Pancreas (tissue), 10 donors: ENCODE measurements around the gene C19orf85. TPM values are rescaled to one million over a fixed set of nuclear protein-coding genes. Genes with fewer than 3 reads are reported as not detected.

Source experiments
- ATAC-seq, 4 donors: fragments of 200-7000 bp; cut with Tn5 transposase; one replicate each; pipeline versions ENCODE4 v1.8.0 to v1.9.1; 2020; ENCODE audit warnings: mild to moderate bottlenecking in 4 of 4, moderate library complexity in 4 of 4
- DNase-seq, 6 donors: peaks; one replicate each; pipeline ENCODE4 v3.0.0-alpha.2; 2020
- FAIRE-seq: peaks from 2 replicates; lab custom pipeline; 2012; peaks lifted over from hg19 to GRCh38; lab: Jason Lieb, UNC
- H3K27ac ChIP-seq, 4 donors: fragments of 200-600 bp; sonication (generic); 1 replicate in 3 of 4; 2 replicates in 1 of 4; pipeline versions ENCODE4 v1.5.0 to v1.8.0; 2020
- H3K27me3 ChIP-seq, 4 donors: fragments of 200-600 bp; one replicate each; pipeline ENCODE4 v1.8.0; 2021
- H3K36me3 ChIP-seq, 3 donors: fragments of 200-600 bp; sonication (generic) in 1 of 3; one replicate each; pipeline versions ENCODE4 v1.5.0 to v1.8.0; 2020 to 2021
- H3K4me1 ChIP-seq, 3 donors: fragments of 200-600 bp; one replicate each; pipeline ENCODE4 v1.8.0; 2021
- H3K4me3 ChIP-seq, 4 donors: fragments of 200-600 bp; sonication (generic) in 2 of 4; one replicate each; pipeline versions ENCODE4 v1.5.0 to v1.8.0; 2020 to 2021
- H3K9me3 ChIP-seq, 4 donors: fragments of 200-600 bp; one replicate each; pipeline ENCODE4 v1.8.0; 2021
- CTCF ChIP-seq, 4 donors: fragments of 200-600 bp; sonication (generic) in 3 of 4; IDR thresholded peaks; one replicate each; pipeline versions ENCODE4 v1.5.0 to v1.8.0; 2021; ENCODE audit warnings: antibody characterized with exemption in 4 of 4
- WGBS, 2 donors: extraction: QIAGEN DNeasy Blood & Tissue Kit; methylation state at CpG; one replicate each; pipeline ENCODE4 v1.1.7; 2013; 5-methylcytosine and 5-hydroxymethylcytosine counted together
- intact Hi-C, 3 donors: fragments of 100-400 bp; cut with DNase I; formaldehyde crosslinking; loops; one replicate each; pipeline versions ENCODE4 v1.11.1 to v1.14.2; 2022
- polyA plus RNA-seq, 2 donors: library from polyadenylated mRNA; stranded (reverse); fragments of 200-250 nt; gene quantifications; one replicate each; pipeline ENCODE4 v1.2.3, GENCODE V29; 2013
- total RNA-seq, 6 donors: library from RNA; stranded (reverse); fragmentation: NEBNext Ultra II Directional in 4 of 6; extraction: Animal tissue kit (Norgen Biotek cat#: 25700) in 4 of 6; gene quantifications; one replicate each; pipeline versions ENCODE4 v1.2.1 to v1.2.4, GENCODE V29; 2021 to 2023
- donor health status: healthy with polysubstance abuse.
- donor health status: DM: no; HTN: no; CAD: no; lungs with moderate emphysema.
- donor health status: DM: no; HTN: no; CAD: no.
- donor health status: control.
- donor health status: control.
- donor health status: Bipolar disorder and iron deficiency.
- donor health status: DM: yes; HTN: yes; CAD: no.
- donor health status: DM: no; HTN: no; CAD: no.
- donor health status: DM: no; HTN: no; CAD: no.
- donor health status: DM: yes; HTN: yes; CAD: no.

Gene C19orf85
- total RNA-seq = not detected
- not detected for polyA plus RNA-seq

GRCh38 chr19:55464662-55465054, at the start of gene C19orf85:
TSS of gene C19orf85 (minus strand) at chr19:55464751. CDS start at chr19:55464554, 197 bp downstream.
- Histone ChIP-seq H3K9me3 (no peaks in the 10 kb centered on the region), H3K4me1 (peaks cover 0 to 7% (median 5%) of the 10 kb centered on the region in 3 donors), H3K4me3 (no peak within 1 kb of the TSS), H3K27ac (no peak within 1 kb of the TSS), H3K27me3 (no peaks in the 10 kb centered on the region), H3K36me3 (no peaks in the 10 kb centered on the region)
- FAIRE-seq = no peak
- TF ChIP-seq CTCF (IDR thresholded peaks at IDR 0.05) = no peak
- no peak for ATAC-seq
- DNase-seq = peak in 1 of 6 donors; percentile 13
- intact Hi-C loops = loop anchor here in 1 of 3 donors (2.0 kb wide), 1 partner anchor 40 kb away; no protein-coding TSS in a partner anchor
- WGBS, 2 donors = 69 to 78% methylated on average over 14 of the region's 14 CpGs

GRCh38 chr19:55508120-55508519, 43.6 kb upstream of the C19orf85 start:
- Histone ChIP-seq H3K36me3 (no peaks in the 10 kb centered on the region), H3K27ac (no peak overlapping the region), H3K4me1 (no peaks in the 10 kb centered on the region), H3K4me3 (no peak overlapping the region), H3K27me3 (no peaks in the 10 kb centered on the region), H3K9me3 (no peaks in the 10 kb centered on the region)
- ATAC-seq = no peak
- 54 to 70% methylated on average over 10 of the region's 10 CpGs for WGBS, 2 donors
- FAIRE-seq = no peak
- intact Hi-C loops = no loop called here
- TF ChIP-seq CTCF (IDR thresholded peaks at IDR 0.05) = no peak
- no peak for DNase-seq

DNA sequence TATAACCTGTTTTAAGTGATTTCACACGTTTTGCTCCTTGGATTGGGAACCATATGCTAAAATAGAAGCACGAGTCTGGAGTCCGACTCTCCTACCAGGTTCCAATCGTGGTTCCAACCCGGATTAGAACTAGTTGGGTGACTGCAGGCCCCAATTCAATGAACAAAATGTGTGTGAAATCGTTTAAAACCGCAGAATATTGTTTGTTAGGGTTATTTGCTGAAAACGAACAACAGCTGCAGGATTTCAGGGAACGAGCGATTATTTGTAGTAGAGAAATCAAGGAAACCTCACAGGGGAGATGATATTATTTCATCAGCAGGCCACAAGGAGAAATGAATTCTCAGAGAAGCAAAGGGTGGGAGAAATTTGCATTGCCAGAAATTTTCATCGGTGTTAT, 40.4 kb upstream of the C19orf85 start:
- Histone ChIP-seq H3K27ac (no peak overlapping the region), H3K4me1 (no peaks in the 10 kb centered on the region), H3K27me3 (no peaks in the 10 kb centered on the region), H3K4me3 (no peak overlapping the region), H3K9me3 (no peaks in the 10 kb centered on the region), H3K36me3 (no peaks in the 10 kb centered on the region)
- 58 to 69% methylated on average over 11 of the region's 11 CpGs for WGBS, 2 donors
- ATAC-seq (no peak), DNase-seq (no peak), FAIRE-seq (no peak)
- no peak for TF ChIP-seq CTCF (IDR thresholded peaks at IDR 0.05)
- intact Hi-C loops = loop anchor here in 2 of 3 donors (2.0 to 5.0 kb wide), 3 partner anchors 40 to 368 kb away; partner anchors contain the start of gene C19orf85 (in 1 of the 2)

GRCh38 chr19:55504252-55504603, 39.7 kb upstream of the C19orf85 start:
- intact Hi-C loops = loop anchor here in 2 of 3 donors (2.0 to 5.0 kb wide), 3 partner anchors 39 to 367 kb away; partner anchors contain the start of gene C19orf85 (in 1 of the 2)
- ATAC-seq = peak in 1 of 4 donors; percentile 5
- H3K4me3 ChIP-seq = peak overlapping the region in 2 of 4 donors; percentile 21 to 34

More at GRCh38 chr19:55504252-55504603, 39.7 kb upstream of the C19orf85 start:
- 14 to 20% methylated on average over 13 of the region's 13 CpGs for WGBS, 2 donors
- no peak for DNase-seq
- no peak for TF ChIP-seq CTCF (IDR thresholded peaks at IDR 0.05)
- H3K4me1 ChIP-seq = no peaks in the 10 kb centered on the region
- H3K9me3 ChIP-seq = no peaks in the 10 kb centered on the region
- no peak for FAIRE-seq
- H3K36me3 ChIP-seq = no peaks in the 10 kb centered on the region
- H3K27ac ChIP-seq = no peak overlapping the region
- no peaks in the 10 kb centered on the region for H3K27me3 ChIP-seq
